WTC11 (cell line): ENCODE measurements around the gene TMEM221. TPM values are rescaled to one million over a fixed set of nuclear protein-coding genes. Genes with fewer than 3 reads are reported as not detected.

Source experiments
- ATAC-seq: fragments of 200-7000 bp; cut with Tn5 transposase; 2 replicates; pipeline ENCODE4 v1.10.0; 2021; ENCODE audit warnings: mild to moderate bottlenecking, moderate library complexity
- CTCF ChIA-PET: fragments of 300-600 bp; sonication (Branson Sonifier 250); formaldehyde crosslinking; loops from one replicate; lab custom pipeline; 2021; ENCODE audit warnings: antibody characterized with exemption; lab: Charles Lee
- POLR2A ChIA-PET: fragments of 350-600 bp; sonication (Branson Sonifier 250); formaldehyde crosslinking; loops from one replicate; lab custom pipeline; 2021; ENCODE audit warnings: antibody characterized with exemption; lab: Charles Lee
- DNase-seq: peaks from one replicate; pipeline ENCODE4 v3.0.0; 2021; ENCODE audit warnings: low spot score
- H3K27ac Mint-ChIP-seq: 2 replicates; pipeline ENCODE4 v1.8.0; 2021; ENCODE audit warnings: mixed read lengths
- H3K27me3 Mint-ChIP-seq: 2 replicates; pipeline ENCODE4 v1.8.0; 2021; ENCODE audit warnings: low read depth, mild to moderate bottlenecking, moderate library complexity, mixed read lengths
- H3K36me3 Mint-ChIP-seq: 2 replicates; pipeline ENCODE4 v1.8.0; 2021; ENCODE audit warnings: mixed read lengths
- H3K4me1 Mint-ChIP-seq: 2 replicates; pipeline ENCODE4 v1.8.0; 2022; ENCODE audit warnings: mixed read lengths
- H3K4me3 Mint-ChIP-seq: 2 replicates; pipeline ENCODE4 v1.8.0; 2021; ENCODE audit warnings: mild to moderate bottlenecking, moderate library complexity, mixed read lengths
- H3K9me3 Mint-ChIP-seq: 2 replicates; pipeline ENCODE4 v1.8.0; 2021; ENCODE audit warnings: mixed read lengths
- AR ChIP-seq: fragments of 250-450 bp; sonication (Bioruptor Pico); IDR thresholded peaks from 2 replicates; pipeline ENCODE4 v1.9.0; 2021; ENCODE audit warnings: mild to moderate bottlenecking
- GABPB1 ChIP-seq: sonication (generic); formaldehyde crosslinking; IDR thresholded peaks from 2 replicates; pipeline ENCODE4 v1.8.1; 2023; ENCODE audit warnings: mild to moderate bottlenecking, missing genetic modification reagents
- NFATC4 ChIP-seq: fragments of 250-450 bp; sonication (Bioruptor Pico); IDR thresholded peaks from 2 replicates; pipeline ENCODE4 v1.9.0; 2021; ENCODE audit warnings: mild to moderate bottlenecking
- NFYB ChIP-seq: sonication (generic); formaldehyde crosslinking; conservative IDR thresholded peaks from 2 replicates; pipeline ENCODE4 v1.8.0; 2022; ENCODE audit warnings: low read depth, missing genetic modification reagents
- NR1H2 ChIP-seq: sonication (generic); formaldehyde crosslinking; IDR thresholded peaks from 2 replicates; pipeline ENCODE4 v1.9.0; 2021; ENCODE audit warnings: mild to moderate bottlenecking, moderate library complexity, missing genetic modification reagents
- NR3C1 ChIP-seq: sonication (generic); formaldehyde crosslinking; conservative IDR thresholded peaks from 2 replicates; pipeline ENCODE4 v1.8.1; 2023; ENCODE audit warnings: low read depth, mild to moderate bottlenecking, missing genetic modification reagents
- SMAD4 ChIP-seq: sonication (generic); formaldehyde crosslinking; IDR thresholded peaks from 2 replicates; pipeline ENCODE4 v1.8.0; 2022; ENCODE audit warnings: mild to moderate bottlenecking, missing genetic modification reagents
- ZNF423 ChIP-seq: fragments of 250-450 bp; sonication (Bioruptor Pico); IDR thresholded peaks from 2 replicates; pipeline ENCODE4 v2.1.2; 2022; ENCODE audit warnings: mild to moderate bottlenecking, moderate library complexity
- total RNA-seq: library from RNA; stranded (reverse); gene quantifications from 3 replicates; pipeline ENCODE4 v1.2.3, GENCODE V29; 2021
- TF ChIP-seq, protein P1 (sequence below): fragments of 250-450 bp; sonication (Bioruptor Pico); IDR thresholded peaks from 2 replicates; pipeline ENCODE4 v1.8.0; 2021; ENCODE audit warnings: mild to moderate bottlenecking
- TF ChIP-seq, protein P2 (sequence below): sonication (generic); formaldehyde crosslinking; conservative IDR thresholded peaks from 2 replicates; pipeline ENCODE4 v1.8.1; 2022; ENCODE audit warnings: mild to moderate bottlenecking, missing genetic modification reagents
- TF ChIP-seq, protein P3 (sequence below): fragments of 250-450 bp; sonication (Bioruptor Pico); IDR thresholded peaks from 2 replicates; pipeline ENCODE4 v2.1.2; 2022; ENCODE audit warnings: mild to moderate bottlenecking, moderate library complexity
- TF ChIP-seq, protein P4 (sequence below): sonication (generic); formaldehyde crosslinking; IDR thresholded peaks from 2 replicates; pipeline ENCODE4 v1.8.0; 2023; ENCODE audit warnings: missing genetic modification reagents
- TF ChIP-seq, protein P5 (sequence below): sonication (generic); formaldehyde crosslinking; IDR thresholded peaks from 2 replicates; pipeline ENCODE4 v1.8.1; 2023; ENCODE audit warnings: mild to moderate bottlenecking, missing genetic modification reagents, moderate library complexity
- TF ChIP-seq, protein P6 (sequence below): fragments of 250-450 bp; sonication (Bioruptor Pico); conservative IDR thresholded peaks from 2 replicates; pipeline ENCODE4 v1.9.0; 2021; ENCODE audit warnings: mild to moderate bottlenecking

TMEM221 gene
- total RNA-seq, 1 experiment from 2014 or later: 1.2 TPM

GRCh38 chr19:17447704-17448130, 751 bp downstream of the TMEM221 start:
- DNase-seq (no peak), ATAC-seq (no peak)
- no peak overlapping the region for H3K27ac Mint-ChIP-seq
- no peak for TF ChIP-seq SMAD4 (CRISPR knock-in tag)
- 0 out of 2 replicates have a peak, but pooled peaks have one; percentile 13 for TF ChIP-seq NFATC4 (CRISPR knock-in tag)
- peaks cover 3% of the 10 kb centered on the region; the same call in 1 of the 2 replicates for H3K4me1 Mint-ChIP-seq
- ChIA-PET CTCF (interaction anchor here (0.6 to 2.2 kb wide), 16 partner anchors 10 to 542 kb away, joined by 3 to 14 read pairs (median 6); partner anchors contain the start of genes MVB12A and SLC27A1), POLR2A (no interaction called here)
- H3K4me3 Mint-ChIP-seq: peak overlapping the region; percentile 70
- peaks cover 3% of the 10 kb centered on the region for H3K9me3 Mint-ChIP-seq
- no peaks in the 10 kb centered on the region for H3K36me3 Mint-ChIP-seq
- peaks cover 20% of the 10 kb centered on the region for H3K27me3 Mint-ChIP-seq

- Mint-ChIP-seq H3K27ac (no peak overlapping the region), H3K4me1 (peaks cover 3% of the 10 kb centered on the region; the same call in 1 of the 2 replicates), H3K9me3 (peaks cover 12% of the 10 kb centered on the region), H3K36me3 (peaks cover 5% of the 10 kb centered on the region), H3K4me3 (no peak overlapping the region), H3K27me3 (peaks cover 20% of the 10 kb centered on the region)
- TF ChIP-seq GABPB1 (CRISPR knock-in tag): no peak
- TF ChIP-seq AR (CRISPR knock-in tag): no peak
- TF ChIP-seq, protein P1, sequence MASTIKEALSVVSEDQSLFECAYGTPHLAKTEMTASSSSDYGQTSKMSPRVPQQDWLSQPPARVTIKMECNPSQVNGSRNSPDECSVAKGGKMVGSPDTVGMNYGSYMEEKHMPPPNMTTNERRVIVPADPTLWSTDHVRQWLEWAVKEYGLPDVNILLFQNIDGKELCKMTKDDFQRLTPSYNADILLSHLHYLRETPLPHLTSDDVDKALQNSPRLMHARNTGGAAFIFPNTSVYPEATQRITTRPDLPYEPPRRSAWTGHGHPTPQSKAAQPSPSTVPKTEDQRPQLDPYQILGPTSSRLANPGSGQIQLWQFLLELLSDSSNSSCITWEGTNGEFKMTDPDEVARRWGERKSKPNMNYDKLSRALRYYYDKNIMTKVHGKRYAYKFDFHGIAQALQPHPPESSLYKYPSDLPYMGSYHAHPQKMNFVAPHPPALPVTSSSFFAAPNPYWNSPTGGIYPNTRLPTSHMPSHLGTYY: no peak
- TF ChIP-seq SMAD4 (CRISPR knock-in tag): no peak
- ChIA-PET CTCF (interaction anchor here (1.2 to 1.9 kb wide), 2 partner anchors 21 to 50 kb away, joined by 4 to 6 read pairs; no protein-coding TSS in a partner anchor), POLR2A (no interaction called here)
- no peak for ATAC-seq
- no peak for DNase-seq
Observed at GRCh38 chr19:17445526-17446165, 2.8 kb downstream of the TMEM221 start.

DNA sequence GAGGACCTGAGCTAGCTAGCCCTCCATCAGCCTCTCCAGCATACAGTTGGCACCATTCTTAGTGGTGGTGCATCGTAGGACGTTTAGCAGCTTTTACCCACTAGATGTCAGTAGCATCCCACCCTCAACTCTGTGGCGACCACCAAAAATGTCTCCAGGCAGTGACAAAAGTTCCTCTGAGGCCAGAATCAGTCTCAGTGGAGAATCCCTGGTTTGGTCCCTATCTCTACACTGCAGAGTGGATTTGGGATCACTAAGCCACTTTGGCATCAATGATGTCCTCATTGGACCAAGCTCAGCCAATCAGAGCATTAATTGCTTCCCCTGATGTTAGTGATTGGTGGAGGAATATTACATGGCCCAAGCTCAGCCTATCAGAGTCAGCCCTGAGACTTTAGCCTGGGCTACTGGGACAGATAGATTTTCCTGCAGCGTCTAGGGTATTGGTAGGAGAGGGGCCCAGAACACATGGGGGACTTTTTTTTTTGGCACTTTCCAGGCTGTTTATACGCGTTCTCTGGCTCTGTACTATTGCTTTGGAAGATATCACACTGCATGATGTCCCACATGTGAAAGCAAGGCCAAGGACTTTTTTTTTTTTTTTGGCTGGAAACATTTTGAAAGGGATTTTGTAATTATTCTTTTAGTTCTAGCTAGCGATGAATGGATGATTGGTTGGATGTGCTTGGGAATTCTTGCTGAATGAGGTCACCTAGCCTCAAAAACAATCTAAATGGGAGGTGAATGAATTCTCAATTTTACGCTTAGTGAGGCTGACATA, 7.0 kb downstream of the TMEM221 start:
- POLR2A ChIA-PET: interaction anchor here (0.6 to 0.7 kb wide), 3 partner anchors 16 to 499 kb away, joined by 3 read pairs; no protein-coding TSS in a partner anchor
- peaks cover 8% of the 10 kb centered on the region for H3K27me3 Mint-ChIP-seq
- no peak overlapping the region for H3K4me3 Mint-ChIP-seq
- TF ChIP-seq NR3C1 (no peak), NFYB (CRISPR knock-in tag) (peak; percentile 83)
- TF ChIP-seq, protein P2, sequence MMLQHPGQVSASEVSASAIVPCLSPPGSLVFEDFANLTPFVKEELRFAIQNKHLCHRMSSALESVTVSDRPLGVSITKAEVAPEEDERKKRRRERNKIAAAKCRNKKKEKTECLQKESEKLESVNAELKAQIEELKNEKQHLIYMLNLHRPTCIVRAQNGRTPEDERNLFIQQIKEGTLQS: no peak
- TF ChIP-seq, protein P3, sequence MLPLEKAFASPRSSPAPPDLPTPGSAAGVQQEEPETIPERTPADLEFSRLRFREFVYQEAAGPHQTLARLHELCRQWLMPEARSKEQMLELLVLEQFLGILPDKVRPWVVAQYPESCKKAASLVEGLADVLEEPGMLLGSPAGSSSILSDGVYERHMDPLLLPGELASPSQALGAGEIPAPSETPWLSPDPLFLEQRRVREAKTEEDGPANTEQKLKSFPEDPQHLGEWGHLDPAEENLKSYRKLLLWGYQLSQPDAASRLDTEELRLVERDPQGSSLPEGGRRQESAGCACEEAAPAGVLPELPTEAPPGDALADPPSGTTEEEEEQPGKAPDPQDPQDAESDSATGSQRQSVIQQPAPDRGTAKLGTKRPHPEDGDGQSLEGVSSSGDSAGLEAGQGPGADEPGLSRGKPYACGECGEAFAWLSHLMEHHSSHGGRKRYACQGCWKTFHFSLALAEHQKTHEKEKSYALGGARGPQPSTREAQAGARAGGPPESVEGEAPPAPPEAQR: no peak
- TF ChIP-seq, all 79 proteins: peak for 1
- peak; percentile 88 for ATAC-seq
- CTCF ChIA-PET: interaction anchor here (0.5 to 2.9 kb wide), 39 partner anchors 8 to 512 kb away, joined by 3 to 21 read pairs (median 4); partner anchors contain the start of genes MVB12A, NXNL1, RPL18A and SLC27A1
- peaks cover 8% of the 10 kb centered on the region for H3K9me3 Mint-ChIP-seq
- DNase-seq: peak; percentile 41
- no peaks in the 10 kb centered on the region for H3K4me1 Mint-ChIP-seq
- peaks cover 5% of the 10 kb centered on the region for H3K36me3 Mint-ChIP-seq
- no peak overlapping the region for H3K27ac Mint-ChIP-seq

- no peaks in the 10 kb centered on the region for H3K4me1 Mint-ChIP-seq
- no peak overlapping the region for H3K27ac Mint-ChIP-seq
- no peak overlapping the region for H3K4me3 Mint-ChIP-seq
- ATAC-seq: no peak
- POLR2A ChIA-PET: interaction anchor here (0.8 kb wide), 1 partner anchor 34 kb away, joined by 3 read pairs; no protein-coding TSS in a partner anchor
- H3K27me3 Mint-ChIP-seq: peaks cover 8% of the 10 kb centered on the region
- CTCF ChIA-PET: interaction anchor here (1.2 to 2.5 kb wide), 2 partner anchors 12 to 17 kb away, joined by 5 to 11 read pairs; partner anchors contain the start of gene MVB12A
- H3K36me3 Mint-ChIP-seq: peaks cover 5% of the 10 kb centered on the region
- DNase-seq: no peak
- peaks cover 7% of the 10 kb centered on the region for H3K9me3 Mint-ChIP-seq
- no peak for TF ChIP-seq NR1H2 (CRISPR knock-in tag)
- TF ChIP-seq, protein P4, sequence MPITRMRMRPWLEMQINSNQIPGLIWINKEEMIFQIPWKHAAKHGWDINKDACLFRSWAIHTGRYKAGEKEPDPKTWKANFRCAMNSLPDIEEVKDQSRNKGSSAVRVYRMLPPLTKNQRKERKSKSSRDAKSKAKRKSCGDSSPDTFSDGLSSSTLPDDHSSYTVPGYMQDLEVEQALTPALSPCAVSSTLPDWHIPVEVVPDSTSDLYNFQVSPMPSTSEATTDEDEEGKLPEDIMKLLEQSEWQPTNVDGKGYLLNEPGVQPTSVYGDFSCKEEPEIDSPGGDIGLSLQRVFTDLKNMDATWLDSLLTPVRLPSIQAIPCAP (CRISPR knock-in tag): no peak
- TF ChIP-seq, protein P5, sequence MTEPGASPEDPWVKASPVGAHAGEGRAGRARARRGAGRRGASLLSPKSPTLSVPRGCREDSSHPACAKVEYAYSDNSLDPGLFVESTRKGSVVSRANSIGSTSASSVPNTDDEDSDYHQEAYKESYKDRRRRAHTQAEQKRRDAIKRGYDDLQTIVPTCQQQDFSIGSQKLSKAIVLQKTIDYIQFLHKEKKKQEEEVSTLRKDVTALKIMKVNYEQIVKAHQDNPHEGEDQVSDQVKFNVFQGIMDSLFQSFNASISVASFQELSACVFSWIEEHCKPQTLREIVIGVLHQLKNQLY (CRISPR knock-in tag): no peak
- TF ChIP-seq, protein P6, sequence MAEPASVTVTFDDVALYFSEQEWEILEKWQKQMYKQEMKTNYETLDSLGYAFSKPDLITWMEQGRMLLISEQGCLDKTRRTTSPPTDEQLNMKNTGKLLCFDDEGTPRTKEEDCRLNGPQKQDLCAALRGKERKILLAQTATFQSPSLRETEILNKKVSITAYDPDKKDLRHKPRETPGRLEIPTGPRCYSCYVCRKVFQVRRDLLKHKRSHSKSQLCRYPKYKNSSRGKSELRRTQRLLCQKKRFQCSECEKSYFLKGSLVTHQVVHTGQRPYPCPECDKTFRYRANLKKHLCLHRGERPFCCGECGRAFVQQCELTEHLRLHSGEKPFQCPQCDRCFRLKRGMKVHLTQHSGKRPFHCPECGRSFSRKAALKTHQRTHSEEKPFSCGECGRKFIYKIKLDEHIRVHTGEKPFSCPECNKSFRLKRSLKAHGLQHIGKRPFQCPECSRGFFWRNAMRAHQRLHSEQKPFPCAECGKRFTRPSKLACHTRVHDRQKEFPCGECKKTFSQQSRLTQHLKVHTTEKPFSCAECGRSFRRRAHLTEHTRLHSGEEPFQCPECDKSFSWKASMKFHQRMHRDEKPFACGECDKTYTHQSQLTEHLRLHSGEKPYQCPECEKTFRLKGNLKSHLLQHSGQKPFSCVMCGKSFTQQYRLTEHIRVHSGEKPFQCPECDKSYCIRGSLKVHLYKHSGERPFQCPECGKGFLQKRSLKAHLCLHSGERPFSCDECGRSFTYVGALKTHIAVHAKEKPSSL (CRISPR knock-in tag): no peak
- no peak for TF ChIP-seq ZNF423
Observed at GRCh38 chr19:17436874-17437267, 11.6 kb downstream of the TMEM221 start.
